HepG2 (cell line): ENCODE results near the gene PATE4. TPM values are rescaled to one million over a fixed set of nuclear protein-coding genes. Genes with fewer than 3 reads are reported as not detected.

ENCODE experiments used
- GTF2F1 ChIP-seq: fragments of 150-350 bp; IDR thresholded peaks from 2 replicates; pipeline ENCODE4 v1.6.1; 2014; ENCODE audit warnings: low read length
- MATR3 ChIP-seq: sonication (generic); formaldehyde crosslinking; IDR thresholded peaks from 2 replicates; pipeline ENCODE4 v1.4.0; 2020; ENCODE audit warnings: missing genetic modification reagents
- STAG1 ChIP-seq: sonication (generic); formaldehyde crosslinking; IDR thresholded peaks from 2 replicates; pipeline ENCODE4 v1.4.0; 2020; ENCODE audit warnings: missing genetic modification reagents
- ZNF768 ChIP-seq: sonication (generic); formaldehyde crosslinking; IDR thresholded peaks from 2 replicates; pipeline ENCODE4 v1.4.0; 2020; ENCODE audit warnings: missing genetic modification reagents
- polyA plus RNA-seq, 8 experiments: library from polyadenylated mRNA; depleted of rRNA in 3 of 8; stranded (reverse) in 7 of 8; unstranded in 1 of 8; fragments of >200 nt; fragmentation: Illumina TruSeq in 4 of 8; extraction: Trizol in 4 of 8; gene quantifications; 2 replicates each; pipeline versions ENCODE4 v1.2.1 to v1.2.3, GENCODE V29; 2011 to 2016; ENCODE audit warnings: low read depth in 4 of 8, missing spikeins in 1 of 8, mixed read lengths in 1 of 8; ENCODE audit not compliant: insufficient read depth in 1 of 8
- total RNA-seq, 5 experiments: library from RNA; depleted of rRNA; stranded (reverse); fragments of >200 nt; fragmentation: Illumina TruSeq; extraction: Trizol; gene quantifications; 2 replicates each; pipeline ENCODE4 v1.2.3, GENCODE V29; 2016; ENCODE audit warnings: low read depth in 1 of 5
- TF ChIP-seq, protein P1 (sequence below): IDR thresholded peaks from 2 replicates; pipeline ENCODE4 v1.6.1; 2016; ENCODE audit warnings: low read depth, missing genetic modification reagents, missing compliant biosample characterization
- TF ChIP-seq, protein P2 (sequence below): sonication (generic); formaldehyde crosslinking; IDR thresholded peaks from 2 replicates; pipeline ENCODE4 v1.5.1; 2020; ENCODE audit warnings: mild to moderate bottlenecking, missing genetic modification reagents
- TF ChIP-seq, protein P3 (sequence below): sonication (generic); formaldehyde crosslinking; IDR thresholded peaks from 2 replicates; pipeline ENCODE4 v1.5.0; 2020; ENCODE audit warnings: mild to moderate bottlenecking, missing genetic modification reagents, borderline replicate concordance
- TF ChIP-seq, protein P4 (sequence below): sonication (generic); formaldehyde crosslinking; IDR thresholded peaks from 2 replicates; pipeline ENCODE4 v1.5.0; 2020; ENCODE audit warnings: missing genetic modification reagents
- TF ChIP-seq, protein P5 (sequence below): sonication (generic); formaldehyde crosslinking; IDR thresholded peaks from 2 replicates; pipeline ENCODE4 v1.5.0; 2020; ENCODE audit warnings: missing genetic modification reagents, mild to moderate bottlenecking, borderline replicate concordance
- TF ChIP-seq, protein P6 (sequence below): sonication (generic); formaldehyde crosslinking; IDR thresholded peaks from 2 replicates; pipeline ENCODE4 v1.4.0; 2020; ENCODE audit warnings: missing genetic modification reagents

The PATE4 gene
- total and polyA plus RNA-seq, 2 of the 13 experiments (the other 11 are each of a cell fraction or from before 2014, with no cell fraction given) = not detected

DNA sequence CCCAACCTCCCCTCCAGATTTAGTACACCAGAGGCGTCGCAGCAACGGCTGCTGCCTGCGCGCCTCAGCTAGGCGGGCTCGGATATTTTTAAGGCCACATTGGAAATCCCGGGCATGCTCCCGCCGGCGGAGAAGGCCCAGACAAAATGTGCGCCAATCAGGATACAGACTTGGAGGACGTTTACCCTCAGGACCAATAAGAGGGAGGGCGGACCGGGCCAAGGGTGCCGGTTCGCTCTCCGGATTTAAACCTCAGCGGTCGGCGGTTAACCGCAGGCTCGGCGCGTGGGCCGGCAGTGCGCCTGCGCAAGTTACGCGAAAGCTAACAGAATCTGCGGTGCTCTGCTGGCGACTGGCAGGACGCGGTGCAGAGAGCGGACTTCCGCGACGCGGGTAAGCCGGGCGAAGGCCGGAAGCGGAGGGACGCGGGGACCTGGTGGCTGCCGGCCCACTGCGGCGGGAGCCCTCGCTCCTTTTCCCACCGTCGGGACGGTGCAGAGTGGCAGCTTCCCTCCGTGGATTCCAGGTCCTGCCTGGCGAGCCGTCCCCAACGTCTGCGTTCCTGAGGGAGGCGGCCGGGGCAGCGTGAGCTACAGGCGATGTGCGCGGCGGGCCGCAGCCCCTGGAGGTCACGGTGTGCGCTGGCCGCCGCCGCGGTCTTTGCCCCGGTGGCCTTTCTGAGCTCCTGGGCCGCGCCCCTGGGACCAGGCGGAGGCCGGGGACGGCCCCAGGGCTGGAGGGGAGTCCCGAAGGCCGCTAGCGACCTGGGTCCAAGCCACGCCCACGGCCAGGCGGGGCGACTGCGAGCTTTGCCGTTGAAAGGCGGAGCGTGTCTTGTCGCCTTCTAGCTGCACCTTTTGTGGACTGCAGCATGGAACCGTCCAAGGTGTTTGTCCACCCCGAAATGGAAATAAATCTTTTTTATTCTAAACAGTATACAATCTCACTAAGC is 54.5 kb downstream of the PATE4 start, which contains the start of gene HYLS1 (continued):
- TF ChIP-seq, protein P1, sequence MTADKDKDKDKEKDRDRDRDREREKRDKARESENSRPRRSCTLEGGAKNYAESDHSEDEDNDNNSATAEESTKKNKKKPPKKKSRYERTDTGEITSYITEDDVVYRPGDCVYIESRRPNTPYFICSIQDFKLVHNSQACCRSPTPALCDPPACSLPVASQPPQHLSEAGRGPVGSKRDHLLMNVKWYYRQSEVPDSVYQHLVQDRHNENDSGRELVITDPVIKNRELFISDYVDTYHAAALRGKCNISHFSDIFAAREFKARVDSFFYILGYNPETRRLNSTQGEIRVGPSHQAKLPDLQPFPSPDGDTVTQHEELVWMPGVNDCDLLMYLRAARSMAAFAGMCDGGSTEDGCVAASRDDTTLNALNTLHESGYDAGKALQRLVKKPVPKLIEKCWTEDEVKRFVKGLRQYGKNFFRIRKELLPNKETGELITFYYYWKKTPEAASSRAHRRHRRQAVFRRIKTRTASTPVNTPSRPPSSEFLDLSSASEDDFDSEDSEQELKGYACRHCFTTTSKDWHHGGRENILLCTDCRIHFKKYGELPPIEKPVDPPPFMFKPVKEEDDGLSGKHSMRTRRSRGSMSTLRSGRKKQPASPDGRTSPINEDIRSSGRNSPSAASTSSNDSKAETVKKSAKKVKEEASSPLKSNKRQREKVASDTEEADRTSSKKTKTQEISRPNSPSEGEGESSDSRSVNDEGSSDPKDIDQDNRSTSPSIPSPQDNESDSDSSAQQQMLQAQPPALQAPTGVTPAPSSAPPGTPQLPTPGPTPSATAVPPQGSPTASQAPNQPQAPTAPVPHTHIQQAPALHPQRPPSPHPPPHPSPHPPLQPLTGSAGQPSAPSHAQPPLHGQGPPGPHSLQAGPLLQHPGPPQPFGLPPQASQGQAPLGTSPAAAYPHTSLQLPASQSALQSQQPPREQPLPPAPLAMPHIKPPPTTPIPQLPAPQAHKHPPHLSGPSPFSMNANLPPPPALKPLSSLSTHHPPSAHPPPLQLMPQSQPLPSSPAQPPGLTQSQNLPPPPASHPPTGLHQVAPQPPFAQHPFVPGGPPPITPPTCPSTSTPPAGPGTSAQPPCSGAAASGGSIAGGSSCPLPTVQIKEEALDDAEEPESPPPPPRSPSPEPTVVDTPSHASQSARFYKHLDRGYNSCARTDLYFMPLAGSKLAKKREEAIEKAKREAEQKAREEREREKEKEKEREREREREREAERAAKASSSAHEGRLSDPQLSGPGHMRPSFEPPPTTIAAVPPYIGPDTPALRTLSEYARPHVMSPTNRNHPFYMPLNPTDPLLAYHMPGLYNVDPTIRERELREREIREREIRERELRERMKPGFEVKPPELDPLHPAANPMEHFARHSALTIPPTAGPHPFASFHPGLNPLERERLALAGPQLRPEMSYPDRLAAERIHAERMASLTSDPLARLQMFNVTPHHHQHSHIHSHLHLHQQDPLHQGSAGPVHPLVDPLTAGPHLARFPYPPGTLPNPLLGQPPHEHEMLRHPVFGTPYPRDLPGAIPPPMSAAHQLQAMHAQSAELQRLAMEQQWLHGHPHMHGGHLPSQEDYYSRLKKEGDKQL (CRISPR knock-in tag) = no peak
- TF ChIP-seq MATR3 (CRISPR knock-in tag) (no peak), ZNF768 (CRISPR knock-in tag) (peak; percentile 66), GTF2F1 (no peak), STAG1 (CRISPR knock-in tag) (no peak)
- TF ChIP-seq, protein P2, sequence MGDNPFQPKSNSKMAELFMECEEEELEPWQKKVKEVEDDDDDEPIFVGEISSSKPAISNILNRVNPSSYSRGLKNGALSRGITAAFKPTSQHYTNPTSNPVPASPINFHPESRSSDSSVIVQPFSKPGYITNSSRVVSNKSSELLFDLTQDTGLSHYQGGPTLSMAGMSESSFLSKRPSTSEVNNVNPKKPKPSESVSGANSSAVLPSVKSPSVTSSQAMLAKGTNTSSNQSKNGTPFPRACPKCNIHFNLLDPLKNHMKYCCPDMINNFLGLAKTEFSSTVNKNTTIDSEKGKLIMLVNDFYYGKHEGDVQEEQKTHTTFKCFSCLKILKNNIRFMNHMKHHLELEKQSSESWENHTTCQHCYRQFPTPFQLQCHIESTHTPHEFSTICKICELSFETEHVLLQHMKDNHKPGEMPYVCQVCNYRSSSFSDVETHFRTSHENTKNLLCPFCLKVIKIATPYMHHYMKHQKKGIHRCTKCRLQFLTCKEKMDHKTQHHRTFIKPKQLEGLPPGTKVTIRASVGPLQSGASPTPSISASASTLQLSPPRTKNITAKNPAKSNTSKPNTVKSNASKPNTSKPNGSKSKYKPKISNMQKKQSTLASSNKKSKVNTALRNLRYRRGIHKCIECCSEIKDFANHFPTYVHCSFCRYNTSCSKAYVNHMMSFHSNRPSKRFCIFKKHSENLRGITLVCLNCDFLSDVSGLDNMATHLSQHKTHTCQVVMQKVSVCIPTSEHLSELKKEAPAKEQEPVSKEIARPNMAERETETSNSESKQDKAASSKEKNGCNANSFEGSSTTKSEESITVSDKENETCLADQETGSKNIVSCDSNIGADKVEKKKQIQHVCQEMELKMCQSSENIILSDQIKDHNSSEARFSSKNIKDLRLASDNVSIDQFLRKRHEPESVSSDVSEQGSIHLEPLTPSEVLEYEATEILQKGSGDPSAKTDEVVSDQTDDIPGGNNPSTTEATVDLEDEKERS (CRISPR knock-in tag) = no peak
- TF ChIP-seq, protein P3, sequence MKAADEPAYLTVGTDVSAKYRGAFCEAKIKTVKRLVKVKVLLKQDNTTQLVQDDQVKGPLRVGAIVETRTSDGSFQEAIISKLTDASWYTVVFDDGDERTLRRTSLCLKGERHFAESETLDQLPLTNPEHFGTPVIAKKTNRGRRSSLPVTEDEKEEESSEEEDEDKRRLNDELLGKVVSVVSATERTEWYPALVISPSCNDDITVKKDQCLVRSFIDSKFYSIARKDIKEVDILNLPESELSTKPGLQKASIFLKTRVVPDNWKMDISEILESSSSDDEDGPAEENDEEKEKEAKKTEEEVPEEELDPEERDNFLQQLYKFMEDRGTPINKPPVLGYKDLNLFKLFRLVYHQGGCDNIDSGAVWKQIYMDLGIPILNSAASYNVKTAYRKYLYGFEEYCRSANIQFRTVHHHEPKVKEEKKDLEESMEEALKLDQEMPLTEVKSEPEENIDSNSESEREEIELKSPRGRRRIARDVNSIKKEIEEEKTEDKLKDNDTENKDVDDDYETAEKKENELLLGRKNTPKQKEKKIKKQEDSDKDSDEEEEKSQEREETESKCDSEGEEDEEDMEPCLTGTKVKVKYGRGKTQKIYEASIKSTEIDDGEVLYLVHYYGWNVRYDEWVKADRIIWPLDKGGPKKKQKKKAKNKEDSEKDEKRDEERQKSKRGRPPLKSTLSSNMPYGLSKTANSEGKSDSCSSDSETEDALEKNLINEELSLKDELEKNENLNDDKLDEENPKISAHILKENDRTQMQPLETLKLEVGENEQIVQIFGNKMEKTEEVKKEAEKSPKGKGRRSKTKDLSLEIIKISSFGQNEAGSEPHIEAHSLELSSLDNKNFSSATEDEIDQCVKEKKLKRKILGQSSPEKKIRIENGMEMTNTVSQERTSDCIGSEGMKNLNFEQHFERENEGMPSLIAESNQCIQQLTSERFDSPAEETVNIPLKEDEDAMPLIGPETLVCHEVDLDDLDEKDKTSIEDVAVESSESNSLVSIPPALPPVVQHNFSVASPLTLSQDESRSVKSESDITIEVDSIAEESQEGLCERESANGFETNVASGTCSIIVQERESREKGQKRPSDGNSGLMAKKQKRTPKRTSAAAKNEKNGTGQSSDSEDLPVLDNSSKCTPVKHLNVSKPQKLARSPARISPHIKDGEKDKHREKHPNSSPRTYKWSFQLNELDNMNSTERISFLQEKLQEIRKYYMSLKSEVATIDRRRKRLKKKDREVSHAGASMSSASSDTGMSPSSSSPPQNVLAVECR (CRISPR knock-in tag) = peak; percentile 82; the same call in 1 of the 2 replicates
- TF ChIP-seq, protein P4, sequence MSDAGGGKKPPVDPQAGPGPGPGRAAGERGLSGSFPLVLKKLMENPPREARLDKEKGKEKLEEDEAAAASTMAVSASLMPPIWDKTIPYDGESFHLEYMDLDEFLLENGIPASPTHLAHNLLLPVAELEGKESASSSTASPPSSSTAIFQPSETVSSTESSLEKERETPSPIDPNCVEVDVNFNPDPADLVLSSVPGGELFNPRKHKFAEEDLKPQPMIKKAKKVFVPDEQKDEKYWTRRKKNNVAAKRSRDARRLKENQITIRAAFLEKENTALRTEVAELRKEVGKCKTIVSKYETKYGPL = no peak
- TF ChIP-seq, protein P5, sequence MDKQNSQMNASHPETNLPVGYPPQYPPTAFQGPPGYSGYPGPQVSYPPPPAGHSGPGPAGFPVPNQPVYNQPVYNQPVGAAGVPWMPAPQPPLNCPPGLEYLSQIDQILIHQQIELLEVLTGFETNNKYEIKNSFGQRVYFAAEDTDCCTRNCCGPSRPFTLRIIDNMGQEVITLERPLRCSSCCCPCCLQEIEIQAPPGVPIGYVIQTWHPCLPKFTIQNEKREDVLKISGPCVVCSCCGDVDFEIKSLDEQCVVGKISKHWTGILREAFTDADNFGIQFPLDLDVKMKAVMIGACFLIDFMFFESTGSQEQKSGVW = no peak
- TF ChIP-seq, protein P6, sequence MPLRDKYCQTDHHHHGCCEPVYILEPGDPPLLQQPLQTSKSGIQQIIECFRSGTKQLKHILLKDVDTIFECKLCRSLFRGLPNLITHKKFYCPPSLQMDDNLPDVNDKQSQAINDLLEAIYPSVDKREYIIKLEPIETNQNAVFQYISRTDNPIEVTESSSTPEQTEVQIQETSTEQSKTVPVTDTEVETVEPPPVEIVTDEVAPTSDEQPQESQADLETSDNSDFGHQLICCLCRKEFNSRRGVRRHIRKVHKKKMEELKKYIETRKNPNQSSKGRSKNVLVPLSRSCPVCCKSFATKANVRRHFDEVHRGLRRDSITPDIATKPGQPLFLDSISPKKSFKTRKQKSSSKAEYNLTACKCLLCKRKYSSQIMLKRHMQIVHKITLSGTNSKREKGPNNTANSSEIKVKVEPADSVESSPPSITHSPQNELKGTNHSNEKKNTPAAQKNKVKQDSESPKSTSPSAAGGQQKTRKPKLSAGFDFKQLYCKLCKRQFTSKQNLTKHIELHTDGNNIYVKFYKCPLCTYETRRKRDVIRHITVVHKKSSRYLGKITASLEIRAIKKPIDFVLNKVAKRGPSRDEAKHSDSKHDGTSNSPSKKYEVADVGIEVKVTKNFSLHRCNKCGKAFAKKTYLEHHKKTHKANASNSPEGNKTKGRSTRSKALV (CRISPR knock-in tag) = 0 out of 2 replicates have a peak, but pooled peaks have one; percentile 42
